ENCODE measurements around the gene BCAP31. TPM values are rescaled to one million over a fixed set of nuclear protein-coding genes. Genes with fewer than 3 reads are reported as not detected.
"Not testable (repeated sequence)": the region's sequence is repeated elsewhere in the genome, so short reads cannot be mapped to it uniquely, and the experiment has no call there.

The BCAP31 gene
- total RNA-seq, 4 donors from 2014 or later = 170 to 228 (median 185) TPM

DNA sequence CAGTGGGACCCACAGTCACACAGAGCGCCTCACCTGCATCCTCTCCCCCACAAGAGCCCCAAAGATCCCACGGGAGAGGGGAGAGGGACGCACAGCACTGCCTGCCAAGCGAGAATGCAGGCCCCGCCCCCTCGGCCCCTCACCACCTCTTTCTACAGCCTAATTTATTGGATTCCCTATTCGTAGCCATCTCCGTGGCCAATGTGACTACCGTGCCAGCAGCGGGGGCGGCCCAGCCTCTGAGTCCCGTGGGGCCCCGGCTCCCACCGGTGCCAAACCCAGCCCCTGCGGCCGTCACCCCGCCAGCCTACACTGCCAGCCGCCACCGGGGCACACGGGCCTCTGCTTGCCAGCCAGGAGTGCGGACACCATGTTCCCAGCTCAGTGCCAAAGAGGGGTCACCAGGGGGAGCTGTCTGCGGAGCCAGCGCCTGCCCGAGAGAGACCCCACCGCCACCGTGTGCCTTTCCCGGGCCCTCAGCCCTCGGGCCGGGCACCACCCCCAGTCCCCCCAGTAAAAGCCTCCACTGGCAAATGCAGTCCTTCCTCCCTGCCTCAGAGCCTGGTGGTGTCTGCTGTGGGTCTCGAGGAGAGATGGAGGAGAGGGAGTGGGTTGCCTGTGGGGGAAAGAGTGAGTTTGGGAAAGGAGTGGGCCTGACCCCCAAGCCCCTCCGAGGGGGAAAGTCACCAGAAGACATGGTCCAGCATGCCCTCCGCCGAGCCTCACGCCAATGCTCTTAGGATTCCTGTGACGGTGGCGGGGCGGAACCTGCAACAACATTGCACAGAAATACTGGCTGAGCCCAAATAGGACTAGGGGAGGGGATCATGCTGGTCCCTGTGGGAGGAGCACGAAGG, 20.3 kb upstream of the BCAP31 start:
- TF ChIP-seq CTCF (IDR thresholded peaks at IDR 0.05) = no peak
- TF ChIP-seq POLR2A (IDR thresholded peaks at IDR 0.05) = no peak
- no peak overlapping the region for H3K27ac ChIP-seq
- WGBS, 2 donors = 10 to 26% methylated on average over 7 to 10 of the region's 38 CpGs
- H3K4me1 ChIP-seq = peaks cover 0 to 4% of the 10 kb centered on the region in 2 donors
- H3K9me3 ChIP-seq = no peaks in the 10 kb centered on the region
- DNase-seq = peak; percentile 31 to 38
- no peaks in the 10 kb centered on the region for H3K36me3 ChIP-seq
- intact Hi-C loops (cut with DNase I) = no loop called here
- no peaks in the 10 kb centered on the region for H3K27me3 ChIP-seq
- no peak overlapping the region for H3K4me3 ChIP-seq (replicated peaks in 1 of 3)

- H3K4me3 ChIP-seq (replicated peaks in 1 of 3); intact Hi-C loops (cut with DNase I): not testable (repeated sequence)
- peak; percentile 72 to 82 for DNase-seq
These were observed 19.5 kb upstream of the BCAP31 start for GRCh38 chrX:153743468-153744209.

DNA sequence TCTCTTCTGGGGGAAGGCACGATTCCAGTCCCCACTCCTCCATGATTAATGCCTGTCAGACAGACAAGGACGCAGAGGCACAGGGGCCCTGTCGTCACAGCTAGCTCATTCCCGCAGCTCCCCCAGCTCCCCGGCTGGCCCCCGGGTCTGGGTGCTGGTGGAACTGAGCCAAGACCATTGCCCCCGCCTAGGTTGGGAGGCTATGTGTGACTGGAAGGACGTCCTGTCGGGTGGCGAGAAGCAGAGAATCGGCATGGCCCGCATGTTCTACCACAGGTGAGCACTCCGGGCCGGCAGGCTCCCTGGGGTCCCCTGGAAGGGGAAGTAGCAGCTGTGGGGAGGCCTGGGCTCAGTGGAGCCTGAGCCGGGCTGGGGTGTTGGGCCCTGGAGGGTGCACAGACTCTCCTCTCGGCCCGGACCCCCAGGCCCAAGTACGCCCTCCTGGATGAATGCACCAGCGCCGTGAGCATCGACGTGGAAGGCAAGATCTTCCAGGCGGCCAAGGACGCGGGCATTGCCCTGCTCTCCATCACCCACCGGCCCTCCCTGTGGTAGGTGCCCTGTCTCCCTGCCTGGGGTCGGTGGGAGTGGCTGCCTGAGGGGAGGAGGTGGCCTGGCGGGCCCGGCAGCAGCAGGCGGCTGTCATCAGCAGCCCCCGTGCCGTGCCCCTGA, 18.7 kb upstream of the BCAP31 start:
- H3K27me3 ChIP-seq; intact Hi-C loops (cut with DNase I); H3K36me3 ChIP-seq; H3K4me1 ChIP-seq; DNase-seq; H3K4me3 ChIP-seq (replicated peaks in 1 of 3); H3K27ac ChIP-seq; H3K9me3 ChIP-seq: not testable (repeated sequence)
- WGBS, 2 donors = 80 to 85% methylated on average over 1 to 9 of the region's 32 CpGs

More at GRCh38 chrX:153743468-153744209, 19.5 kb upstream of the BCAP31 start:
- H3K9me3 ChIP-seq, H3K4me1 ChIP-seq, H3K27ac ChIP-seq, H3K36me3 ChIP-seq, H3K27me3 ChIP-seq: not testable (repeated sequence)
- peak in 1 of 2 donors; percentile 20 for TF ChIP-seq POLR2A (IDR thresholded peaks at IDR 0.05)
- WGBS, 2 donors = 0% methylated on average over 2 of the region's 35 CpGs; no CpG with 5 or more reads in 1 of the 2 donors

DNA sequence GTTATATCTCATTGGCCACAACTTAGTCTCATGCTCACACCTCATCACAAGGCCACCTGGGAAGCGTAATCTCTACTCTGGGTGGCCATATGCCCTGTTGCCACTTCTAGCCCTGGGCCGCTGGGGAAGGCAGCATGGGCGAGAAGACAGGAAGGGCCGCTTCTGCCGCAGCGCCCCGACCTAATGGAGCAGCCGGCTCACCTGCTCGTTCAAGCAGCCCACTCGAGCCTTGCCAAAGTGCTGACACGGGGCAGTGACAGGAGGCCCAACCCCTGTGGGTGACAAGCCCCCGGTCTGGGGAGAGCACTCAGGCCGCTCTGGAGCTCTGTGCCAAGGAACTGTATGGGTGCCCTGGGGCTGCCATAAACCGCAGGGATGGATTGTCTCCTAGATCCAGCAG, 17.9 kb upstream of the BCAP31 start:
- WGBS, 2 donors = 100% methylated on average over 1 of the region's 14 CpGs
- intact Hi-C loops (cut with DNase I); H3K27ac ChIP-seq: not testable (repeated sequence)

DNA sequence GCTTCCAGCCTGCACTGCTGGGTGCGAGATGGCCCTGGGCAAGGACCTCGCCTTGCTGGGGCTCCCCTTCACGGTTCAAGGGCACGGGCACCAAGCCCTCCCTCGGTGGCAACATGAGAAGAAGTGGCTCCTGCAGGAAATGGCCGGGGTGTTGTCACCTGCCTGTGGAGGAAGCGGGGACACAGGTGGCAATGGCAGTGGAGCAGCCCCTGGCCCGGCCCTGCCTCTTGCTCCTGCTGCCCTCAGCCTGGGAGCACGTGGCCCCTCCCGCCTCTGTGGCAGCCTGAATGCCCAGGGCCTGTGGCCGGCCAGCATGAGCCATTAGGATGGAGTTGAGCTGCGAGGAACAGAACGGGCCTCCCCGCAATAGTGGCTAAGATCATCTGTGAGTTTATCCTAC, 17.3 kb upstream of the BCAP31 start:
- Histone ChIP-seq H3K4me3 (replicated peaks in 1 of 3) (no peak overlapping the region), H3K36me3 (peaks cover 0 to 3% of the 10 kb centered on the region in 2 donors), H3K9me3 (no peaks in the 10 kb centered on the region), H3K4me1 (peaks cover 0 to 4% of the 10 kb centered on the region in 2 donors), H3K27ac (no peak overlapping the region), H3K27me3 (no peaks in the 10 kb centered on the region)
- WGBS, 2 donors = 100% methylated on average over 2 of the region's 14 CpGs; no CpG with 5 or more reads in 1 of the 2 donors
- DNase-seq = no peak
- TF ChIP-seq CTCF (IDR thresholded peaks at IDR 0.05) = no peak
- no peak for TF ChIP-seq POLR2A (IDR thresholded peaks at IDR 0.05)
- intact Hi-C loops (cut with DNase I) = no loop called here

More for the DNA sequence above, 17.9 kb upstream of the BCAP31 start:
- H3K9me3 ChIP-seq; H3K4me3 ChIP-seq (replicated peaks in 1 of 3); H3K27me3 ChIP-seq; H3K36me3 ChIP-seq; DNase-seq; H3K4me1 ChIP-seq: not testable (repeated sequence)

- TF ChIP-seq CTCF (IDR thresholded peaks at IDR 0.05) = no peak
- no peak for TF ChIP-seq POLR2A (IDR thresholded peaks at IDR 0.05)
- DNase-seq = no peak
- intact Hi-C loops (cut with DNase I) = no loop called here
- WGBS, 2 donors = 67 to 89% methylated on average over 1 to 5 of the region's 16 CpGs
- Histone ChIP-seq H3K4me1 (peaks cover 0 to 4% of the 10 kb centered on the region in 2 donors), H3K4me3 (replicated peaks in 1 of 3) (no peak overlapping the region), H3K27me3 (no peaks in the 10 kb centered on the region), H3K9me3 (no peaks in the 10 kb centered on the region), H3K36me3 (peaks cover 0 to 3% of the 10 kb centered on the region in 2 donors), H3K27ac (no peak overlapping the region)
These were observed 16.5 kb upstream of the BCAP31 start for GRCh38 chrX:153740631-153741222.

Data from thyroid gland (tissue), 4 donors.